Spleen (tissue), 7 donors: ENCODE results near the gene HSPA1L.

Experiments used
- POLR2A ChIP-seq, 3 donors: fragments of 450-650 bp; IDR thresholded peaks; one replicate each; pipeline ENCODE4 v1.5.1; 2017; ENCODE audit warnings: antibody characterized with exemption in 3 of 3, mild to moderate bottlenecking in 1 of 3
- POLR2AphosphoS5 ChIP-seq, 3 donors: sonication (generic); formaldehyde crosslinking; IDR thresholded peaks; one replicate each; pipeline ENCODE4 v1.5.1; 2017; ENCODE audit warnings: antibody characterized with exemption in 3 of 3
- TF ChIP-seq, protein P1 (sequence below), 11 experiments: fragments of 200-600 bp in 7 of 11; fragments of 450-650 bp in 4 of 11; sonication (generic) in 4 of 11; IDR thresholded peaks in 8 of 11; conservative IDR thresholded peaks in 3 of 11; 1 replicate in 7 of 11; 2 replicates in 4 of 11; pipeline versions ENCODE4 v1.4.0 to v1.8.0; 2016 to 2021; ENCODE audit warnings: antibody characterized with exemption in 11 of 11, inconsistent platforms in 4 of 11, mild to moderate bottlenecking in 1 of 11
- donor health status: DM: no; HTN: no; CAD: no; lungs with moderate emphysema.
- donor health status: DM: no; HTN: no; CAD: no.
- donor health status: DM: no; HTN: no; CAD: no.

DNA sequence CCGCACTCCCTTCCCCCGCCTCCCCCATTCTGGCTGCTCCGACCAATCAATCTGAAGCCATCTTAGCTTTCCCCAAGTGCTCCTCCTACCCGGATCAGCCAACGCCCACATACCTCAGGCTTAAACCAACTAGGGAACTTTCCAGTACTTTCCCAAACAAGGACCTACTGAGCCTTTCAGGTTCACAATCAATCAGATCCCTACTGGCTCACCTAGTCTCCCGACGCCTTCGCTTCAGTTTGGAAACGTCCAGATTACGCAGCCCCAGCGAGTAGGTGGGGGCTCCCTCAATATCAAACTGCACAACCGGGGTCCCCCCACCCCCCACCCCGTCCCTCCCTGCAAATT is 432 bp downstream of the HSPA1L start:
- TF ChIP-seq, protein P1, sequence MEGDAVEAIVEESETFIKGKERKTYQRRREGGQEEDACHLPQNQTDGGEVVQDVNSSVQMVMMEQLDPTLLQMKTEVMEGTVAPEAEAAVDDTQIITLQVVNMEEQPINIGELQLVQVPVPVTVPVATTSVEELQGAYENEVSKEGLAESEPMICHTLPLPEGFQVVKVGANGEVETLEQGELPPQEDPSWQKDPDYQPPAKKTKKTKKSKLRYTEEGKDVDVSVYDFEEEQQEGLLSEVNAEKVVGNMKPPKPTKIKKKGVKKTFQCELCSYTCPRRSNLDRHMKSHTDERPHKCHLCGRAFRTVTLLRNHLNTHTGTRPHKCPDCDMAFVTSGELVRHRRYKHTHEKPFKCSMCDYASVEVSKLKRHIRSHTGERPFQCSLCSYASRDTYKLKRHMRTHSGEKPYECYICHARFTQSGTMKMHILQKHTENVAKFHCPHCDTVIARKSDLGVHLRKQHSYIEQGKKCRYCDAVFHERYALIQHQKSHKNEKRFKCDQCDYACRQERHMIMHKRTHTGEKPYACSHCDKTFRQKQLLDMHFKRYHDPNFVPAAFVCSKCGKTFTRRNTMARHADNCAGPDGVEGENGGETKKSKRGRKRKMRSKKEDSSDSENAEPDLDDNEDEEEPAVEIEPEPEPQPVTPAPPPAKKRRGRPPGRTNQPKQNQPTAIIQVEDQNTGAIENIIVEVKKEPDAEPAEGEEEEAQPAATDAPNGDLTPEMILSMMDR (IDR thresholded peaks at IDR 0.05 in 8 of 11, conservative IDR thresholded peaks at IDR 0.05 in 3 of 11) = no peak
- peak in 1 of 3 donors; percentile 21 for TF ChIP-seq POLR2A (IDR thresholded peaks at IDR 0.05)
- peak in 1 of 3 donors; percentile 67 for TF ChIP-seq POLR2AphosphoS5 (IDR thresholded peaks at IDR 0.05)
